H1 (cell line): Measurements from ENCODE around the gene ARMC3. TPM values are rescaled to one million over a fixed set of nuclear protein-coding genes. Genes with fewer than 3 reads are reported as not detected.

Source experiments
- CTCF ChIA-PET: fragments of 300-600 bp; sonication (Branson Sonifier 250); formaldehyde crosslinking; loops from one replicate; lab custom pipeline; 2021; ENCODE audit not compliant: partially characterized antibody; lab: Charles Lee
- POLR2A ChIA-PET: fragments of 300-600 bp; sonication (Branson Sonifier 250); formaldehyde crosslinking; loops from one replicate; lab custom pipeline; 2021; ENCODE audit warnings: inconsistent platforms; ENCODE audit not compliant: partially characterized antibody; lab: Charles Lee
- DNase-seq, 2 experiments: peaks; one replicate each; pipeline versions ENCODE4 v3.0.0 to v3.0.0-alpha.2; 2010 to 2022; ENCODE audit warnings: low spot score in 2 of 2, low read depth in 1 of 2, mixed read lengths in 1 of 2
- FAIRE-seq: peaks from 2 replicates; lab custom pipeline; 2011; peaks lifted over from hg19 to GRCh38; lab: Jason Lieb, UNC
- H2AFZ ChIP-seq: 2 replicates; pipeline ENCODE4 v1.8.1; 2012; ENCODE audit warnings: low read length, inconsistent platforms
- H2AK5ac ChIP-seq: 2 replicates; pipeline ENCODE4 v1.6.1; 2013; ENCODE audit warnings: low read depth, low read length
- H2BK120ac ChIP-seq: replicated peaks from 2 replicates; pipeline ENCODE3; 2013; ENCODE audit warnings: low read depth, low read length, inconsistent platforms
- H2BK12ac ChIP-seq: 2 replicates; pipeline ENCODE4 v1.6.1; 2013; ENCODE audit warnings: low read depth, low read length
- H2BK15ac ChIP-seq: 2 replicates; pipeline ENCODE4 v1.6.1; 2013; ENCODE audit warnings: low read length
- H2BK20ac ChIP-seq: 2 replicates; pipeline ENCODE4 v1.6.1; 2013; ENCODE audit warnings: low read length
- H2BK5ac ChIP-seq: 2 replicates; pipeline ENCODE4 v1.6.1; 2013; ENCODE audit warnings: low read depth, low read length
- H3K14ac ChIP-seq: 2 replicates; pipeline ENCODE4 v1.6.1; 2013; ENCODE audit warnings: inconsistent platforms; ENCODE audit not compliant: insufficient read length
- H3K18ac ChIP-seq: 2 replicates; pipeline ENCODE4 v1.6.1; 2013; ENCODE audit warnings: low read length; ENCODE audit errors: extremely low read depth
- H3K23ac ChIP-seq: 2 replicates; pipeline ENCODE4 v1.6.1; 2013; ENCODE audit warnings: inconsistent platforms; ENCODE audit not compliant: insufficient read length
- H3K23me2 ChIP-seq: 2 replicates; pipeline ENCODE4 v1.6.1; 2013; ENCODE audit warnings: low read depth, low read length
- H3K27ac ChIP-seq: 2 replicates; pipeline ENCODE4 v1.6.1; 2011; ENCODE audit warnings: low read depth, low read length, inconsistent platforms
- H3K27me3 ChIP-seq, 4 experiments: replicated peaks in 1 of 4; 1 replicate in 1 of 4; 2 replicates in 3 of 4; pipeline versions ENCODE4 v1.6.1 to v1.8.1; 2011 to 2013; ENCODE audit warnings: low read length in 3 of 4, mild to moderate bottlenecking in 3 of 4, inconsistent platforms in 2 of 4, mixed read lengths in 2 of 4, moderate library complexity in 1 of 4; ENCODE audit not compliant: control insufficient read depth in 3 of 4, insufficient read depth in 3 of 4; ENCODE audit errors: extremely low read depth in 1 of 4
- H3K36me3 ChIP-seq, 4 experiments: 2 replicates each; pipeline versions ENCODE4 v1.6.1 to v1.8.1; 2011 to 2013; ENCODE audit warnings: mild to moderate bottlenecking in 4 of 4, low read length in 3 of 4, moderate library complexity in 2 of 4, control low read depth in 1 of 4, inconsistent platforms in 1 of 4; ENCODE audit not compliant: insufficient read depth in 4 of 4, control insufficient read depth in 2 of 4
- H3K4ac ChIP-seq: replicated peaks from 2 replicates; pipeline ENCODE3; 2013; ENCODE audit warnings: low read length, low read depth, mixed read lengths, inconsistent platforms; ENCODE audit not compliant: insufficient read length
- H3K4me1 ChIP-seq, 4 experiments: replicated peaks in 1 of 4; 1 replicate in 1 of 4; 2 replicates in 3 of 4; pipeline versions ENCODE4 v1.6.1 to v1.8.1; 2011 to 2013; ENCODE audit warnings: low read length in 3 of 4, inconsistent platforms in 2 of 4, mixed read lengths in 1 of 4; ENCODE audit not compliant: insufficient read depth in 4 of 4, control insufficient read depth in 3 of 4
- H3K4me2 ChIP-seq, 2 experiments: 2 replicates each; pipeline versions ENCODE4 v1.6.1 to v1.8.1; 2011 to 2013; ENCODE audit warnings: low read depth in 2 of 2, low read length in 2 of 2, control low read depth in 1 of 2, inconsistent platforms in 1 of 2, mild to moderate bottlenecking in 1 of 2; ENCODE audit not compliant: insufficient read depth in 1 of 2
- H3K4me3 ChIP-seq, 4 experiments: fragments of 200-600, 300-600 bp in 1 of 4; sonication (generic), shearing (Covaris generic), sonication (Bioruptor Twin) in 1 of 4; 2 replicates each; pipeline versions ENCODE4 v1.5.1 to v1.8.1; 2011 to 2016; ENCODE audit warnings: low read length in 4 of 4, low read depth in 3 of 4, control low read depth in 2 of 4, inconsistent platforms in 2 of 4, mild to moderate bottlenecking in 2 of 4, mixed read lengths in 1 of 4, moderate library complexity in 1 of 4; ENCODE audit not compliant: insufficient read depth in 2 of 4; ENCODE audit errors: extremely low read depth in 1 of 4
- H3K56ac ChIP-seq: replicated peaks from 2 replicates; pipeline ENCODE3; 2013; ENCODE audit warnings: low read depth, mild to moderate bottlenecking, mixed read lengths, low read length, inconsistent platforms; ENCODE audit not compliant: insufficient read length
- H3K79me1 ChIP-seq: 2 replicates; pipeline ENCODE4 v1.6.1; 2013; ENCODE audit warnings: low read depth, low read length, control low read depth
- H3K79me2 ChIP-seq, 2 experiments: 2 replicates each; pipeline versions ENCODE4 v1.6.1 to v1.8.1; 2012 to 2013; ENCODE audit warnings: low read length in 2 of 2, mild to moderate bottlenecking in 2 of 2, inconsistent platforms in 1 of 2; ENCODE audit not compliant: insufficient read depth in 2 of 2, control insufficient read depth in 1 of 2
- H3K9ac ChIP-seq, 4 experiments: replicated peaks in 1 of 4; 1 replicate in 1 of 4; 2 replicates in 3 of 4; pipeline versions ENCODE4 v1.6.1 to v1.8.1; 2011 to 2013; ENCODE audit warnings: low read depth in 3 of 4, low read length in 3 of 4, control low read depth in 2 of 4, mild to moderate bottlenecking in 2 of 4, moderate library complexity in 2 of 4, inconsistent platforms in 1 of 4; ENCODE audit errors: extremely low read depth in 1 of 4
- H3K9me3 ChIP-seq, 2 experiments: 2 replicates each; pipeline versions ENCODE4 v1.6.1 to v1.8.1; 2012 to 2013; ENCODE audit warnings: mild to moderate bottlenecking in 2 of 2, moderate library complexity in 2 of 2, control low read depth in 1 of 2, inconsistent platforms in 1 of 2, low read depth in 1 of 2, low read length in 1 of 2, mixed read lengths in 1 of 2; ENCODE audit not compliant: insufficient read depth in 2 of 2
- H4K20me1 ChIP-seq, 2 experiments: replicated peaks in 1 of 2; 2 replicates each; pipeline versions ENCODE3 to v1.8.1; 2011 to 2013; ENCODE audit warnings: inconsistent platforms in 2 of 2, low read length in 2 of 2, mild to moderate bottlenecking in 1 of 2; ENCODE audit not compliant: insufficient read depth in 2 of 2, control insufficient read depth in 1 of 2
- H4K5ac ChIP-seq: 2 replicates; pipeline ENCODE4 v1.6.1; 2013; ENCODE audit warnings: low read length, low read depth, mixed read lengths, inconsistent platforms; ENCODE audit not compliant: insufficient read length
- H4K8ac ChIP-seq: 2 replicates; pipeline ENCODE4 v1.8.0; 2013; ENCODE audit warnings: mild to moderate bottlenecking, moderate library complexity, low read length, inconsistent platforms; ENCODE audit not compliant: insufficient read depth; ENCODE audit errors: extremely low read depth
- H4K91ac ChIP-seq: replicated peaks from 2 replicates; pipeline ENCODE3; 2013; ENCODE audit warnings: low read length, mixed read lengths, inconsistent platforms; ENCODE audit not compliant: insufficient read length
- HDAC2 ChIP-seq, 2 experiments: fragments of 300-600 bp in 1 of 2; sonication (generic) in 1 of 2; IDR thresholded peaks; 2 replicates each; pipeline ENCODE4 v1.6.1; 2011 to 2012; ENCODE audit warnings: low read depth in 2 of 2, low read length in 2 of 2, mild to moderate bottlenecking in 2 of 2, moderate library complexity in 2 of 2, borderline replicate concordance in 1 of 2, inconsistent platforms in 1 of 2
- WGBS, 2 experiments: shearing (Covaris generic) in 1 of 2; methylation state at CpG; one replicate each; pipeline versions ENCODE4 v1.1.6 to v1.1.7; 2013 to 2015; ENCODE audit warnings: low lambda C conversion rate in 2 of 2, mixed read lengths in 2 of 2, inconsistent platforms in 1 of 2, low coverage in 1 of 2, missing lambda C conversion rate in 1 of 2; ENCODE audit not compliant: insufficient replicate concordance in 2 of 2, insufficient coverage in 1 of 2, insufficient read length in 1 of 2; ENCODE audit errors: extremely low coverage in 1 of 2, missing lambda C conversion rate in 1 of 2; 5-methylcytosine and 5-hydroxymethylcytosine counted together
- polyA plus RNA-seq, 7 experiments: library from polyadenylated mRNA; depleted of rRNA in 3 of 7; stranded (reverse) in 5 of 7; unstranded in 2 of 7; fragments of >200 nt in 5 of 7; fragments of 200-250 nt in 2 of 7; gene quantifications; 1 replicate in 5 of 7; 2 replicates in 1 of 7; 4 replicates in 1 of 7; pipeline versions ENCODE4 v1.2.1 to v1.2.3, GENCODE V29; 2011 to 2013; ENCODE audit warnings: missing spikeins in 2 of 7, mixed read lengths in 2 of 7
- total RNA-seq: library from RNA; stranded (reverse); fragmentation: NEBNext Ultra II Directional; extraction: Animal tissue kit (Norgen Biotek cat#: 25700); gene quantifications from 2 replicates; pipeline ENCODE4 v1.2.1, GENCODE V29; 2021
- TF ChIP-seq, protein P1 (sequence below): IDR thresholded peaks from 2 replicates; pipeline ENCODE4 v1.6.1; 2012; ENCODE audit warnings: inconsistent platforms

Gene ARMC3
- total and polyA plus RNA-seq, 2 of the 8 experiments (the other 6 are each of a cell fraction or from before 2014, with no cell fraction given) = 0.15 TPM

DNA sequence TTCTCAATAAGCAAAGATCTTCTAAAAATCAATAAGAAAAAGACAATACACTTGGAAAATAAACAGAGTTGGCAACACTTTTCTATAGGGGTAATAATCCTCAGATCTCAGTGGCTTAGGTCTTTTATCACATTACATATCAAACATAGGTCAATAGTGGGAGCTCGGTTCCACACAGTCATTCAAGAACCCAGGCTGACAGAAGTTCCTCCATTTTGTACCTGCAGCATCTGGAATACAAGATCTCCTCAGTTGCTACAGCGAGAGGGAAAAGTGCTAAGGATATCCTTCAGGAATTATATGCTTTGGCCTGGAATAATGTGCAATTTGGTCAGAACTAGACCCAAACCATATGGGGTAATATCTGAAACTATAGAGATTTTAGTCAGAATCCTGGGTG is 112.1 kb downstream of the ARMC3 start:
- no peaks in the 10 kb centered on the region for H3K27me3 ChIP-seq
- H3K9me3 ChIP-seq = no peaks in the 10 kb centered on the region
- no peak overlapping the region for H2BK12ac ChIP-seq
- no peak overlapping the region for H3K56ac ChIP-seq
- 86% methylated on average over 2 of the region's 2 CpGs; no CpG with 5 or more reads in 1 of the 2 experiments for WGBS, 2 experiments
- H3K4me3 ChIP-seq = no peak overlapping the region
- H3K4ac ChIP-seq = no peak overlapping the region
- H3K18ac ChIP-seq = no peak overlapping the region
- H2AK5ac ChIP-seq = no peak overlapping the region
- H3K4me2 ChIP-seq = no peak overlapping the region
- CTCF ChIA-PET = interaction anchor here (0.6 to 0.8 kb wide), 2 partner anchors 9 to 490 kb away, joined by 3 read pairs; no protein-coding TSS in a partner anchor
- no peak overlapping the region for H2AFZ ChIP-seq
- DNase-seq (no peak), FAIRE-seq (no peak)
- no peak overlapping the region for H2BK120ac ChIP-seq
- H3K4me1 ChIP-seq = no peaks in the 10 kb centered on the region
- H3K14ac ChIP-seq = no peak overlapping the region
- POLR2A ChIA-PET = interaction anchor here (1.4 kb wide), 1 partner anchor 16 kb away, joined by 4 read pairs; no protein-coding TSS in a partner anchor
- H2BK20ac ChIP-seq = no peak overlapping the region
- H4K91ac ChIP-seq = no peak overlapping the region
- no peak overlapping the region for H4K5ac ChIP-seq
- H3K23ac ChIP-seq = no peak overlapping the region
- H3K36me3 ChIP-seq = no peaks in the 10 kb centered on the region
- no peak overlapping the region for H3K27ac ChIP-seq
- no peak overlapping the region for H3K9ac ChIP-seq
- H4K20me1 ChIP-seq = no peaks in the 10 kb centered on the region
- no peak overlapping the region for H2BK15ac ChIP-seq
- no peak overlapping the region for H4K8ac ChIP-seq
- no peaks in the 10 kb centered on the region for H3K79me1 ChIP-seq
- TF ChIP-seq HDAC2 (IDR thresholded peaks at IDR 0.05; ENCODE audit: borderline replicate concordance in 1 of 2, low read depth in 2 of 2, low read length in 2 of 2) = no peak
- TF ChIP-seq, protein P1, sequence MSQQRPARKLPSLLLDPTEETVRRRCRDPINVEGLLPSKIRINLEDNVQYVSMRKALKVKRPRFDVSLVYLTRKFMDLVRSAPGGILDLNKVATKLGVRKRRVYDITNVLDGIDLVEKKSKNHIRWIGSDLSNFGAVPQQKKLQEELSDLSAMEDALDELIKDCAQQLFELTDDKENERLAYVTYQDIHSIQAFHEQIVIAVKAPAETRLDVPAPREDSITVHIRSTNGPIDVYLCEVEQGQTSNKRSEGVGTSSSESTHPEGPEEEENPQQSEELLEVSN = no peak
- H3K23me2 ChIP-seq = no peaks in the 10 kb centered on the region
- H2BK5ac ChIP-seq = no peak overlapping the region
- H3K79me2 ChIP-seq = no peaks in the 10 kb centered on the region
